Measurements from ENCODE around the gene VAT1L. TPM values are rescaled to one million over a fixed set of nuclear protein-coding genes. Genes with fewer than 3 reads are reported as not detected.

The VAT1L gene
- total and polyA plus RNA-seq, 10 of the 15 experiments (the other 5 are each of a cell fraction or from before 2014, with no cell fraction given) = 0.06 to 0.18 (median 0.10) TPM; not detected in 5

- in situ Hi-C loops (cut with MboI) = no loop called here
- BruUV-seq (replicated peaks) = no TSS peak
- no peak for DNase-seq (ENCODE audit: low read depth, low spot score)
- ChIA-PET RAD21 (ENCODE audit: unreplicated experiment) (no interaction called here), CTCF (no interaction called here), SMC1A (ENCODE audit: uncharacterized antibody, unreplicated experiment) (no interaction called here), POLR2A (no interaction called here)
- ATAC-seq = no peak
- no peak overlapping the region for H2AFZ ChIP-seq (ENCODE audit: control insufficient read depth, low read depth, low read length)
- H3K79me2 ChIP-seq (ENCODE audit: control insufficient read depth, insufficient read depth, low read length) = no peaks in the 10 kb centered on the region
- no peaks in the 10 kb centered on the region for H3K9me3 ChIP-seq (replicated peaks; ENCODE audit: control insufficient read depth, insufficient read depth, low read length)
- no peaks in the 10 kb centered on the region for H3K36me3 ChIP-seq (ENCODE audit: control insufficient read depth in 2 of 2, insufficient read depth in 2 of 2, low read length in 1 of 2)
- no peak overlapping the region for H3K9ac ChIP-seq (ENCODE audit: control insufficient read depth, insufficient read depth, low read length)
- 54% methylated on average over 1 of the region's 1 CpG for WGBS (ENCODE audit: insufficient coverage, insufficient replicate concordance, low lambda C conversion rate, missing lambda C conversion rate)
- FAIRE-seq = no peak
- no peak overlapping the region for H3K4me2 ChIP-seq (ENCODE audit: control insufficient read depth, insufficient read depth)
- intact Hi-C loops (cut with micrococcal nuclease; ENCODE audit: unreplicated experiment) = no loop called here
- no peak overlapping the region for H3K4me3 ChIP-seq
- H3K27ac ChIP-seq (ENCODE audit: control insufficient read depth, insufficient read depth) = no peak overlapping the region
- no peaks in the 10 kb centered on the region for H4K20me1 ChIP-seq (ENCODE audit: control insufficient read depth, insufficient read depth)
- TF ChIP-seq EED (IDR thresholded peaks at IDR 0.05; ENCODE audit: low read depth) (no peak), FOS (IDR thresholded peaks at IDR 0.05; ENCODE audit: borderline replicate concordance, extremely low read depth, insufficient read length) (no peak), BCL3 (IDR thresholded peaks at IDR 0.05; ENCODE audit: borderline replicate concordance, insufficient read depth, low read depth, low read length, poor library complexity, severe bottlenecking) (no peak), SUZ12 (IDR thresholded peaks at IDR 0.05; ENCODE audit: unreplicated experiment) (no peak), SIX5 (IDR thresholded peaks at IDR 0.05; ENCODE audit: low read depth, low read length, severe bottlenecking) (no peak), NFIC (IDR thresholded peaks at IDR 0.05; ENCODE audit: low read depth, low read length) (no peak)
- no peaks in the 10 kb centered on the region for H3K27me3 ChIP-seq (replicated peaks in 1 of 2; ENCODE audit: control insufficient read depth in 2 of 2, insufficient read depth in 2 of 2, low read length in 1 of 2)
- no peaks in the 10 kb centered on the region for H3K4me1 ChIP-seq (ENCODE audit: control insufficient read depth, insufficient read depth, low read length)
These were observed 48.8 kb upstream of the VAT1L start for GRCh38 chr16:77739559-77739892.

DNA sequence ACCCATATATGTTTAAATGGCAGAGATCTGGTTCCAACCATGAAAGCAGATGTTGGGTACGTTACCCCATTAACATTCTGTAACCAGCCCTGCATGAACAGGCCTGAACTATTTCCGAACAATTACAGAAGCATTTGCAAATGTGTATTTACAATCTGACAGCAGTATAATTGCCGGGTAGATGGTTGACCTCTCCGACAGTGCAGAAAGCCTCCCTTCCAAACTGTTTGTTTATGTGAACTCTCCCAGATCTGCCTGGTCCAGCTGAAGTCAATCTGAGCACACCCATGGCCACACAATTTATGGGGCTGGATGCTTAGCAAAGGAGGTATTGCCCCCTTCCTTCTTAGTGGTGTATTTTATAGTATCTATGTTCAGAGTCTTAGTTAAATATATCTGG, 44.2 kb upstream of the VAT1L start:
- Histone ChIP-seq H3K36me3 (ENCODE audit: control insufficient read depth in 2 of 2, insufficient read depth in 2 of 2, low read length in 1 of 2) (no peaks in the 10 kb centered on the region), H3K4me2 (ENCODE audit: control insufficient read depth, insufficient read depth) (no peak overlapping the region), H3K27ac (ENCODE audit: control insufficient read depth, insufficient read depth) (no peak overlapping the region), H3K4me3 (no peak overlapping the region), H3K27me3 (replicated peaks in 1 of 2; ENCODE audit: control insufficient read depth in 2 of 2, insufficient read depth in 2 of 2, low read length in 1 of 2) (no peaks in the 10 kb centered on the region; a peak in 2 of 4 replicates), H4K20me1 (ENCODE audit: control insufficient read depth, insufficient read depth) (no peaks in the 10 kb centered on the region), H3K9me3 (replicated peaks; ENCODE audit: control insufficient read depth, insufficient read depth, low read length) (no peaks in the 10 kb centered on the region), H3K79me2 (ENCODE audit: control insufficient read depth, insufficient read depth, low read length) (no peaks in the 10 kb centered on the region), H3K9ac (ENCODE audit: control insufficient read depth, insufficient read depth, low read length) (no peak overlapping the region), H2AFZ (ENCODE audit: control insufficient read depth, low read depth, low read length) (no peak overlapping the region), H3K4me1 (ENCODE audit: control insufficient read depth, insufficient read depth, low read length) (no peaks in the 10 kb centered on the region)
- POLR2A ChIA-PET = no interaction called here
- in situ Hi-C loops (cut with MboI) = no loop called here
- WGBS (ENCODE audit: insufficient coverage, insufficient replicate concordance, low lambda C conversion rate, missing lambda C conversion rate) = 57% methylated on average over 4 of the region's 4 CpGs
- CTCF ChIA-PET = no interaction called here
- SMC1A ChIA-PET (ENCODE audit: uncharacterized antibody, unreplicated experiment) = no interaction called here
- no peak for ATAC-seq
- intact Hi-C loops (cut with micrococcal nuclease; ENCODE audit: unreplicated experiment) = no loop called here
- no peak for DNase-seq (ENCODE audit: low read depth, low spot score)
- no peak for FAIRE-seq
- BruUV-seq (replicated peaks) = no TSS peak
- RAD21 ChIA-PET (ENCODE audit: unreplicated experiment) = no interaction called here
- TF ChIP-seq EP300 (IDR thresholded peaks at IDR 0.05; ENCODE audit: borderline replicate concordance in 1 of 2, control insufficient read depth in 1 of 2, low read depth in 2 of 2, low read length in 2 of 2) (no peak), CHD2 (IDR thresholded peaks at IDR 0.05; ENCODE audit: borderline replicate concordance, low read depth, low read length) (no peak), PBX3 (IDR thresholded peaks at IDR 0.05; ENCODE audit: insufficient replicate concordance, low read depth, low read length) (no peak), ZNF274 (IDR thresholded peaks at IDR 0.05; ENCODE audit: insufficient read depth, insufficient read length) (no peak), SP1 (IDR thresholded peaks at IDR 0.05; ENCODE audit: low read depth, low read length) (no peak), FOXM1 (IDR thresholded peaks at IDR 0.05; ENCODE audit: low read depth, low read length) (no peak)
- TF ChIP-seq, protein P1, sequence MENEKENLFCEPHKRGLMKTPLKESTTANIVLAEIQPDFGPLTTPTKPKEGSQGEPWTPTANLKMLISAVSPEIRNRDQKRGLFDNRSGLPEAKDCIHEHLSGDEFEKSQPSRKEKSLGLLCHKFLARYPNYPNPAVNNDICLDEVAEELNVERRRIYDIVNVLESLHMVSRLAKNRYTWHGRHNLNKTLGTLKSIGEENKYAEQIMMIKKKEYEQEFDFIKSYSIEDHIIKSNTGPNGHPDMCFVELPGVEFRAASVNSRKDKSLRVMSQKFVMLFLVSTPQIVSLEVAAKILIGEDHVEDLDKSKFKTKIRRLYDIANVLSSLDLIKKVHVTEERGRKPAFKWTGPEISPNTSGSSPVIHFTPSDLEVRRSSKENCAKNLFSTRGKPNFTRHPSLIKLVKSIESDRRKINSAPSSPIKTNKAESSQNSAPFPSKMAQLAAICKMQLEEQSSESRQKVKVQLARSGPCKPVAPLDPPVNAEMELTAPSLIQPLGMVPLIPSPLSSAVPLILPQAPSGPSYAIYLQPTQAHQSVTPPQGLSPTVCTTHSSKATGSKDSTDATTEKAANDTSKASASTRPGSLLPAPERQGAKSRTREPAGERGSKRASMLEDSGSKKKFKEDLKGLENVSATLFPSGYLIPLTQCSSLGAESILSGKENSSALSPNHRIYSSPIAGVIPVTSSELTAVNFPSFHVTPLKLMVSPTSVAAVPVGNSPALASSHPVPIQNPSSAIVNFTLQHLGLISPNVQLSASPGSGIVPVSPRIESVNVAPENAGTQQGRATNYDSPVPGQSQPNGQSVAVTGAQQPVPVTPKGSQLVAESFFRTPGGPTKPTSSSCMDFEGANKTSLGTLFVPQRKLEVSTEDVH (IDR thresholded peaks at IDR 0.05; ENCODE audit: low read depth, partially characterized antibody) = no peak
